CMK (cell line): ENCODE data around the gene SPNS1.
"Not testable (repeated sequence)": the region's sequence is repeated elsewhere in the genome, so short reads cannot be mapped to it uniquely, and the experiment has no call there.

Experiments used
- DNase-seq: peaks from one replicate; pipeline ENCODE4 v3.0.0-alpha.2; 2010; ENCODE audit warnings: low read depth

Gene SPNS1, protein sequence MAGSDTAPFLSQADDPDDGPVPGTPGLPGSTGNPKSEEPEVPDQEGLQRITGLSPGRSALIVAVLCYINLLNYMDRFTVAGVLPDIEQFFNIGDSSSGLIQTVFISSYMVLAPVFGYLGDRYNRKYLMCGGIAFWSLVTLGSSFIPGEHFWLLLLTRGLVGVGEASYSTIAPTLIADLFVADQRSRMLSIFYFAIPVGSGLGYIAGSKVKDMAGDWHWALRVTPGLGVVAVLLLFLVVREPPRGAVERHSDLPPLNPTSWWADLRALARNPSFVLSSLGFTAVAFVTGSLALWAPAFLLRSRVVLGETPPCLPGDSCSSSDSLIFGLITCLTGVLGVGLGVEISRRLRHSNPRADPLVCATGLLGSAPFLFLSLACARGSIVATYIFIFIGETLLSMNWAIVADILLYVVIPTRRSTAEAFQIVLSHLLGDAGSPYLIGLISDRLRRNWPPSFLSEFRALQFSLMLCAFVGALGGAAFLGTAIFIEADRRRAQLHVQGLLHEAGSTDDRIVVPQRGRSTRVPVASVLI

DNA sequence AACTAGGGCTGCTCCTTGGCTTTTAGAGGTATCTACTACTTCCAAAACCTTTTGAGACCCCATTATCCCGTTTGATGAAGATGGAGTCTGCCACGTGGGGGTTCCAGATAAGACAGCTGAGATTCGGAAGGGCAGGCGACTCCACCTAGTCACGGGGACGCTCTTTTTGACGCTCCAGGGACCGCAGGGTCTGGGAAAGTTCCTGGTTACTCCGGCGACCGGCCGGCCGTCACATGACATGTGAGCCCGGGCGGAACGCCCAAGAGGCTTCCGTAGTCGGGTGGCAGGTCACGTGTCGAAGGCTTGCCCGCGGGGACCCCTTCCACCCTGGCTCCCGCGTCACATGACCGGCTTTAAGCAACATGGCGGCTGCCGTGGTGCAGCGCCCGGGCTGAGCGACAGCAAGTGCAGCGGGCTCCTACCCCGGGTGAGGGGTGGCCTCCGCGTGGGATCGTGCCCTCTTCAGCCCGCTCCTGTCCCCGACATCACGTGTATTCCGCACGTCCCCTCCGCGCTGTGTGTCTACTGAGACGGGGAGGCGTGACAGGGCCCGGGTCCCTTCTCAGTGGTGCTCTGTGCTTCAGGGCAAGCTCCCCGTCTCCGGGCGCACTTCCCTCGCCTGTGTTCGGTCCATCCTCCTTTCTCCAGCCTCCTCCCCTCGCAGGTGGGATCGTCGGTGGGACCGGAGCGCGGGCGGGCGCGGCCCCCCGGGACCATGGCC lies at the start of gene SPNS1:
SPNS1 (plus strand) TSS at position 342 of the 721 bp plus-strand sequence; CDS start at position 716, 374 bp downstream.
- DNase-seq, result peak; percentile 95

DNA sequence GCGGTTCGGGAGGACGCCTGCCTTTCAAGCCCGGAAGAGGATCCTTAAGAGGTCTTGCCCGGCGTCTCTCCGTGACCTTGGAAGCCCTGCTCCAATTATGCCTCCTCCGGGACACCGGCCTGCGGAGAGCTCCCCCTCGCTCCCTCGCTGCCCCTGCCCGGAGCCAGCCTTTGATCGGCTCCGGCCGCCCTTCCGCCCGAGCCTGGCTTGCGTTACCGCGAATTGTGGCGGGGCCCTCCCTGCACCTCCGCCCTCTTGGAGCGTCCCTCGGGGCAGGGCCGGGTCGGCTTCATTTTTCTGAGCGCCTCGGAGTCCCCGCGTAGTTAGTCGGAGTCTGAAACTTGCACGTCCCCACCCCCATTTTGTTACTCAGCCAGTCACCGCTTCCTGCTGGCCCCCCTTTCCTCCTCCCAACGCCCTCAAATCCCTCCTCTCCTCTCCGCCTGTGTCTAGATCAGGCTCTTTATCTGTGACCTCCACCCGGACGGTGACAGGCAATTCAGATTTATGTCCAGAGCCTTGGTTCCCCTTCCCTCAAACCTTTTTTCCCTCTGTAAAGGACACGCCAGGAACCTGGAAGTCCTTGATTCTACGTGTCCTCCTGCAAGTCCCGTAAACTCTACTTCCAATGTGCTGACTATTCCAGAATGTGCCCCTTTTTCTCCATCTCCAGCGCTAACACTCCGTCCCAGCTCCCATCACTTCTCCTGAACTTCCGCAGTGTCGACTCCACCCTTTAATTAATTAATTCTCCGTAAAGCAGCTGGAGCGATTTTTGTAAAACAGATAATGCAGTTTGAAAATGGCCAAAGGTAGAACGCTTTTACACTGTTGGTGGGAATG lies 49.0 kb upstream of the SPNS1 start:
- DNase-seq, result peak; percentile 85

DNA sequence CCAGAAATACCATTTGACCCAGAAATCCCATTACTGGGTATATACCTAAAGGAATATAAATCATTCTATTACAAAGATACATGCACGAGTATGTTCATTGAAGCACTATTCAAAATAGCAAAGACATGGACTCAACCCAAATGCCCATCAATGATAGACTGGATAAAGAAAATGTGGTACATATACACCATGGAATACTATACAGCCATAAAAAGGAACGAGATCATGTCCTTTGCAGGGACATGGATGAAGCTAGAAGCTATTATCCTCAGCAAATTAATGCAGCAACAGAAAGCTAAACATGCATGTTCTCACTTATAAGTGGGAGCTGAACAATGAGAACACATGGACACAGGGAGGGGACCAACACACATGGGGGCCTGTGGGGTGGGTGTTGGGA lies 48.3 kb upstream of the SPNS1 start:
- not testable (repeated sequence) for DNase-seq

DNA sequence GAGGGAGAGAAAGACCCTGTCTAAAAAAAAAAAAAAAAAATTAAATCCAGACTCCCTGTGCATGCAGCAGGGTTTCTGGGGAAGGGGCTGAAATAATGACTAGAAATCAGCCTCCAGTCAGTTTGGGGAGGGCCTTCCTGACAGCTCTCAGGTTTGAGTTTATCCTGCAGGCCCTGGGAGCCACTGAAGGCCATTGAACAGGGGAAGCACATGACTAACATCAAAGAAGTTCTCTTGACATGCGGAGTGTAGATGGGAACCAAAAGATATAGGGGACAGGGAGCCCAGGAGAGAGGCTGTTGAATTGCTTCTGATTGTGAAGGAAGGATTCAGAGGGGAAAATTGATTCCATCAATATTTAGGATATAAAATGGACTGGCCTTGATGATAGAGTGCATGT lies 46.8 kb upstream of the SPNS1 start:
- no peak for DNase-seq

DNA sequence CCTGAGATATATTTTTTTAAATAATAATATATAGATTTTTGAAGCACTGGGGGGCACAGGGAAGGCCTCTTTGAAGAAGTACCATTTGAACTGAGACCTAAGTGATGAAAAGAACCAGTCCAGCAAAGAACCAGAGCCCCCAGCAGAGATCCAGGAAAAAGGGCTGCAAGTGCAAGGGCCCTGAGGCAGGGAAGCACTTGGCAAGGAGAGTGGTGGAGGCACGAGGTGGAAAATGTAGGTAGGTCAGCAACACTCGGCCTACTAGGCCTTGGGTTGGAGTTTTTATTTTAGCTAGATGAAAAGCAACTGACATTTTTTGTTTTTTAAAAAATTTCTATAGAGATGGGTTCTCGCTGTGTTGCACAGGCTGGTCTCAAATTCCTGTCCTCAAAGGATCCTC lies 44.4 kb upstream of the SPNS1 start:
- DNase-seq, result no peak

DNA sequence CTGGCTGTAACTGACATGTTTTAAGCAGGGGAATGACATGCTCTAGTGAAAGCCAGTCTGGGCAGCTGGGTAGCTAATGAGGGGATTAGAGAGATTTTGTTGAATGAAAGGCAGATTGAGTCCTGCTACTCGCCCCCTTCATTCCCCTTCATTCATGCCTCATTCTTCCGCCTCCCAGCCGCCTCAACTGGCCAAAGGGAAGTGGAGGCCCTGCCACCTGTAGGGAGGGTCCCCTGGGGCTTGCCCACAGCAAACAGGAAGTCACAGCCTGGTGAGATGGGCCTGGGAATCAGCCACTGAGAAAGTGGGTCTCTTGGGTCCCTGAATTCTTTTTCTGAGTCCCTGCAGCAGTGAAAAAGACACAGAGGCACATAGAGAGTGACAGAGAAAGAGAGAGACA lies 43.9 kb upstream of the SPNS1 start:
- no peak for DNase-seq

DNA sequence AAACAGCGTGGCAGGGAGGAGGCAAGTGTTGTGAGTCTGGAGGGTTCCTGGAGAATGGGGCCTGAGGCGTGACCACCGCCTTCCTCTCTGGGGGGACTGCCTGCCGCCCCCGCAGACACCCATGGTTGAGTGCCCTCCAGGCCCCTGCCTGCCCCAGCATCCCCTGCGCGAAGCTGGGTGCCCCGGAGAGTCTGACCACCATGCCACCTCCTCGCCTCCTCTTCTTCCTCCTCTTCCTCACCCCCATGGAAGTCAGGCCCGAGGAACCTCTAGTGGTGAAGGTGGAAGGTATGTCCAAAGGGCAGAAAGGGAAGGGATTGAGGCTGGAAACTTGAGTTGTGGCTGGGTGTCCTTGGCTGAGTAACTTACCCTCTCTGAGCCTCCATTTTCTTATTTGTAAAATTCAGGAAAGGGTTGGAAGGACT lies 42.8 kb upstream of the SPNS1 start, which contains the start of gene CD19:
CD19 (plus strand) TSS at position 171 of the 425 bp plus-strand sequence; CDS start at position 201, 30 bp downstream.
- DNase-seq, result no peak

DNA sequence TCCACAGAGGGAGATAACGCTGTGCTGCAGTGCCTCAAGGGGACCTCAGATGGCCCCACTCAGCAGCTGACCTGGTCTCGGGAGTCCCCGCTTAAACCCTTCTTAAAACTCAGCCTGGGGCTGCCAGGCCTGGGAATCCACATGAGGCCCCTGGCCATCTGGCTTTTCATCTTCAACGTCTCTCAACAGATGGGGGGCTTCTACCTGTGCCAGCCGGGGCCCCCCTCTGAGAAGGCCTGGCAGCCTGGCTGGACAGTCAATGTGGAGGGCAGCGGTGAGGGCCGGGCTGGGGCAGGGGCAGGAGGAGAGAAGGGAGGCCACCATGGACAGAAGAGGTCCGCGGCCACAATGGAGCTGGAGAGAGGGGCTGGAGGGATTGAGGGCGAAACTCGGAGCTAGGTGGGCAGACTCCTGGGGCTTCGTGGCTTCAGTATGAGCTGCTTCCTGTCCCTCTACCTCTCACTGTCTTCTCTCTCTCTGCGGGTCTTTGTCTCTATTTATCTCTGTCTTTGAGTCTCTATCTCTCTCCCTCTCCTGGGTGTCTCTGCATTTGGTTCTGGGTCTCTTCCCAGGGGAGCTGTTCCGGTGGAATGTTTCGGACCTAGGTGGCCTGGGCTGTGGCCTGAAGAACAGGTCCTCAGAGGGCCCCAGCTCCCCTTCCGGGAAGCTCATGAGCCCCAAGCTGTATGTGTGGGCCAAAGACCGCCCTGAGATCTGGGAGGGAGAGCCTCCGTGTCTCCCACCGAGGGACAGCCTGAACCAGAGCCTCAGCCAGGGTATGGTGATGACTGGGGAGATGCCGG lies 42.0 kb upstream of the SPNS1 start:
- DNase-seq, result no peak

DNA sequence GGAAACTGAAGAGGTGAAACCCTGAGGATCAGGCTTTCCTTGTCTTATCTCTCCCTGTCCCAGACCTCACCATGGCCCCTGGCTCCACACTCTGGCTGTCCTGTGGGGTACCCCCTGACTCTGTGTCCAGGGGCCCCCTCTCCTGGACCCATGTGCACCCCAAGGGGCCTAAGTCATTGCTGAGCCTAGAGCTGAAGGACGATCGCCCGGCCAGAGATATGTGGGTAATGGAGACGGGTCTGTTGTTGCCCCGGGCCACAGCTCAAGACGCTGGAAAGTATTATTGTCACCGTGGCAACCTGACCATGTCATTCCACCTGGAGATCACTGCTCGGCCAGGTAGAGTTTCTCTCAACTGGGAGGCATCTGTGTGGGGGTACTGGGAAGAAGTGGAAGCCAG lies 41.4 kb upstream of the SPNS1 start:
- no peak for DNase-seq

DNA sequence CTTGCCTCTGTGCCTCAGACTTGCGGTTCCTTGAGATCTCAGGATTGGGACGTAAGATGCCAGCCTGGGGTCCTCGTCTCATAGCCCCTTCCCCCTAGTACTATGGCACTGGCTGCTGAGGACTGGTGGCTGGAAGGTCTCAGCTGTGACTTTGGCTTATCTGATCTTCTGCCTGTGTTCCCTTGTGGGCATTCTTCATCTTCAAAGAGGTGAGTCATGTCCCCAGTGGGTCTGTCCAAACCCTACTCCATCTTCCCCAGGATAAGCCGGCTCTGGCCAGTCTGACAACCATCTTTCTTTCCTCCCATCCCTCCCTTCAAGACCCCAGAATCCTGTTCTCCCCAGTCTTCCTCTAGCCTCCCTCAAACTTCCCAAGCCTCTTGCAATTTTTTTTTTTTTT lies 39.2 kb upstream of the SPNS1 start:
- no peak for DNase-seq

DNA sequence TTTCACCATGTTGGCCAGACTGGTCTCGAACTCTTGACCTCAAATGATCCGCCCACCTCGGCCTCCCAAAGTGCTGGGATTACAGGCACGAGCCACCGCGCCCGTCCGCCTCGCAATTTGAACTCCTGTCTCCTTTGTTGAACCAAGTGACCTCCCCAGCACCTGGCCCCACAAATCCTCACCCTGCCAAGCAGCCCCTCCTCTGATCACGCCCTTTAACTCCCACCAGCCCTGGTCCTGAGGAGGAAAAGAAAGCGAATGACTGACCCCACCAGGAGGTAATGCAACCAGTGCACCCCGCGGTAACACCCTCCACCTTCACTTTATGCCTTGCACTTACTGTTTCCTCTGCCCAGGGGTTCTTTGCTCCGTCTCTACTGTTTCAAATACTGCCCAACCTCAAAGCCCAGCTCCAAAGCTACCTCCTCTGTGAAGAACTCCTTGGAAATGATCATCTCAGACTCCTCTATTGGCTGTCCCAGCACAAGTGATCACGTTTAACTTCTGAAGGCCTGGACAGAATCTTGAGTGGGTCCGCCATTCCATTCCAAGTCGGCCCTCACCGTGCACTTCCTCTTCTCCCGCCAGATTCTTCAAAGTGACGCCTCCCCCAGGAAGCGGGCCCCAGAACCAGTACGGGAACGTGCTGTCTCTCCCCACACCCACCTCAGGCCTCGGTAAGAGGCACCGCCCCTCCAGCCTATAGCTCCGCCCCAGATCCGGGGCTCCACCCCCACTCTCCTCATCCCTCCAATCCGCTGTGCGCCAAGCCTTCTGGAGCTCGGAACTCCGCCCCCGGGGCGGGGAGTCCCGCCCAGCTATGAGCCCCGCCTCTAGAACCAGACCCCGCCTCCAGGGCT lies 38.4 kb upstream of the SPNS1 start:
- peak; percentile 93 for DNase-seq

DNA sequence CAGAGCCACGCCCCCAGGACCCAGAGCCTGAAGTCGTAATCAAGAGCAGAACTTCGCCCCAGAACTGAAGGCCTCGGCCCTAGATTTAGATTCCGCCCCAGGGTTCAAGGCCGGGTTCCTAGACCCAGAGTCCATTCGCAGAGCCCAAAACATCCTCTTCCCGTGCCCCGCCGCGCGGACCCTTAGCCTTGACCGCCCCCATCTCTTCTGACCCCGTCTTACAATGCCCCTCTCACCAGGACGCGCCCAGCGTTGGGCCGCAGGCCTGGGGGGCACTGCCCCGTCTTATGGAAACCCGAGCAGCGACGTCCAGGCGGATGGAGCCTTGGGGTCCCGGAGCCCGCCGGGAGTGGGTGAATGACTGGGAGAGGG lies 37.8 kb upstream of the SPNS1 start:
- no peak for DNase-seq

DNA sequence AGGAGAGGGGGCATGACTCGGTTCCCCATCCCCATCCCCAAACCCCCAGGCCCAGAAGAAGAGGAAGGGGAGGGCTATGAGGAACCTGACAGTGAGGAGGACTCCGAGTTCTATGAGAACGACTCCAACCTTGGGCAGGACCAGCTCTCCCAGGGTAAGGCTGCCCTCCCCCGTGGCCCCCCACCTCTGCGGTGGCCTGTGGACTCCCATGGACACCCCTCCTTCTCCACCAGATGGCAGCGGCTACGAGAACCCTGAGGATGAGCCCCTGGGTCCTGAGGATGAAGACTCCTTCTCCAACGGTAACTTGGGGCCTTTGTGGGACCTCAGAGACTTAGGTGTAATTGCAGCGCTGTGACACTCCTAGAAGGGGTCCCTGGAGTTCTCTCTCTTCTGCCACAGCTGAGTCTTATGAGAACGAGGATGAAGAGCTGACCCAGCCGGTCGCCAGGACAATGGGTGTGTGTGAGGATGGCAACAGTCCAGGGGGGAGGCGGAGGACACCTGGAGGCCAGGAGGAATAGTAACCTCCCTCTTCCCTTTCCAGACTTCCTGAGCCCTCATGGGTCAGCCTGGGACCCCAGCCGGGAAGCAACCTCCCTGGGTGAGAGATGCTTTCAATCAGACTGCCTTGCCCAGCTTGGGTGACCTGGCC lies 37.2 kb upstream of the SPNS1 start:
- no peak for DNase-seq

DNA sequence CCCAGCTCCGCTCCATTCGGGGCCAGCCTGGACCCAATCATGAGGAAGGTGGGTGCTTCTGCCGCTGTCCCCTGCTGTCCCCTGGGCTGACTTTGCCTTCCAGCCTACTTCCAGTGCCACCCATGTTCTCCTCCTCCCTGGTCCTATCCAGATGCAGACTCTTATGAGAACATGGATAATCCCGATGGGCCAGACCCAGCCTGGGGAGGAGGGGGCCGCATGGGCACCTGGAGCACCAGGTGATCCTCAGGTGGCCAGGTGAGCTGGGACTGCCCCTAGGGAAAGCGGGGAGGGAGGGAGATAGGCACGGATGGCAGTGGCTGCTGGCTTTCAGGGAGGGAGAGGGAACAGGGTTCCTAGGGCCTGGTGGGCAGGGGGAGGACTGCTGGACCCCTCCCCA lies 35.9 kb upstream of the SPNS1 start:
- no peak for DNase-seq

DNA sequence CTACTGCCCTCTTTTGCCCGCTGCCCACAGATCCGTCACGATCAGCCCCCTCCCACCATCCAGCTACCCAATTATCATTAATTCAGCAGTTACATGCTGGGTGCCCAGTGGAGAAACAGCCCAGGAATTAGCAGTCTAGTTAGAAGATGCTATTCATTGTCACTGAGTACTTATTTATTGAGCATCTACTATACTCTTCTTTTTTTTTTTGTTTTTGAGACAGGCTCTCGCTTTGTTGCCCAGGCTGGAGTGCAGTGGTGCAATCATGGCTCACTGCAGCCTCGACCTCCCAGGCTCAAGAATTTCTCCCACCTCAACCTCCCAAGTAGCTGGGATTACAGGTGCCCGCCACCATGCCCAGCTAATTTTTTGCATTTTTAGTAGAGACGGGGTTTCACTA lies 34.8 kb upstream of the SPNS1 start:
- not testable (repeated sequence) for DNase-seq

DNA sequence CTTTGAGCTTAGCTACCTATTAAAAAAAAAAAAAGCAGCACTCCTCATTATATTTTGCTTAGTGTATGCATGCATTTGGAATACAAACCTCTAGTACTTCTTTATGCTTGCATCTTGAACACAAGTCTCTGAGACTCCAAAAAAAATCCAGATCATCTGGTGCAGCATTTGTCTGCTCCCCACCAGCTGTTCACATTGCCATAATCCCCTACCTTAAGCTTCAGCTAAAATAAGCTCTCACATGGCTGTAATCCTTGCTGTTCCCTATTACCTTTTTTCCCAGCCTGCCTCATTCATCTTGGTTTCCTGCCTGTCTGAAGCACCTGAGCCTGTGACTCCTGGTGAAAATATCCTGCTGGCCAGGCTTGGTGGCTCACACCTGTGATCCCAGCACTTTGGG lies 31.3 kb upstream of the SPNS1 start:
- no peak for DNase-seq

DNA sequence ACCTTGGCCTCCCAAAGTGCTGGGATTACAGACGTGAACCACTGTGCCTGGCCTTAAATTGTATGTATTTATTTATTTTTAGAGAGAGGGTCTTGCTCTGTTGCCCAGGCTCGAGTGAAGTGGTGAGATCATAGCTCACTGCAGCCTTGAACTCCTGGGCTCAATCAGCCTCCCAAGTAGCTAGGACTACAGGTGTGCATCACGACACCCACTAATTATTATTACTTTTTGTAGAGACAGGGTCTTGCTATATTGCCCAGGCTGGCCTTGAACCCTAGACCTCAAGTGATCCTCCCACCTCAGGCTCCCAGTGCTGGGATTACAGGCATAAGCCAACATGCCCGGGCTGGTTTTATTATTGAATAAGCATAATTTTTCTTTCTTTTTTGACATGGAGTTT lies 27.9 kb upstream of the SPNS1 start:
- DNase-seq, result no peak

DNA sequence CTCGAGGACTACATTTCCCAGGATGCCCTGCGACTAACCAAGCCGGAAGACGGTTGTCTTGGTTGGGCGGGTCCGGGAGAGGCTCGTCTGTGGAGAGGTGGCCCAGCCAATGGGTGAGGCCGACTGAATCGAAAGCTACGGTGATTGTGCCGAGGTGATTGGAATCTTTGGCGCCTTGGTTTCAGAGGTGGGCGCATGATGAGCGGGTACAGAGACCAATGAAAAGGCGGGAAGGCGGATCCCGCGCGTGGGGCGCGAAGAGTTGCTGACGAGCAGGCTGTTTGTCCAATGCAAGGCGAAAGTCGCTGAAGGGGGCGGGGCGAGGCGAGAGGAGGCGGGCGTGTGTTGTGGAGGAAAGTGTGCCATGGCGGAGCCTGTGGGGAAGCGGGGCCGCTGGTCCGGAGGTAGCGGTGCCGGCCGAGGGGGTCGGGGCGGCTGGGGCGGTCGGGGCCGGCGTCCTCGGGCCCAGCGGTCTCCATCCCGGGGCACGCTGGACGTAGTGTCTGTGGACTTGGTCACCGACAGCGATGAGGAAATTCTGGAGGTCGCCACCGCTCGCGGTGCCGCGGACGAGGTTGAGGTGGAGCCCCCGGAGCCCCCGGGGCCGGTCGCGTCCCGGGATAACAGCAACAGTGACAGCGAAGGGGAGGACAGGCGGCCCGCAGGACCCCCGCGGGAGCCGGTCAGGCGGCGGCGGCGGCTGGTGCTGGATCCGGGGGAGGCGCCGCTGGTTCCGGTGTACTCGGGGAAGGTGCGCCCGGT lies 23.7 kb upstream of the SPNS1 start, which contains the start of gene NFATC2IP:
NFATC2IP (plus strand) TSS at position 290 of the 762 bp plus-strand sequence; CDS start at position 365, 75 bp downstream.
- peak; percentile 99 for DNase-seq

DNA sequence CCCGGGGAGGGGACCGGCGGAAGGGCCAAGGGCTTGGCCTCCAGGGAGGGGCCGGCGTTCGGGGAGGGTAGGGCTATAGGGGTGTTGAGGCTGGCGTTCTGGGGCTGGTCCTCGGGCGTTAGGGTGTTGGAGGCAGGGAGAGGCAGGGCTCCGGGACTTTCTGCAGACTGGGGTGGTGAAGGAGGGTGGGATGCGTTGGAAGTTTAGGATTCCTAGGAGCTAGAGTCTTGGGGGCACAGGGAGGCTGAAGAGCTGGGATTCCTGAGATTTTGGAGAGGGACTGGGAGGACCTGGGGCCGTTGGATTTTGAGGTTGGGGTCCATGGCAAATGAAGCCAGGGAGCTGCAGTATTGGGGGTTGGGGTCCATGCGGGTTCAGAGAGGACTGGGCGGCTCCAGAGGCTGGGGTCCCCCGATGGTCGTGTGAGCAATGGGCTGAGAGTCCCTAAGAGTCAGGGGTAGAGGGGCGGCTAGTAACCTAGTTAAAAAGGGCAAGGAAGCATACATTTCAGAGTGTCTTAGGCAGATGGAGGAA lies 23.1 kb upstream of the SPNS1 start:
- no peak for DNase-seq
